ENCODE data around the gene MAN2A1.

Gene MAN2A1

DNA sequence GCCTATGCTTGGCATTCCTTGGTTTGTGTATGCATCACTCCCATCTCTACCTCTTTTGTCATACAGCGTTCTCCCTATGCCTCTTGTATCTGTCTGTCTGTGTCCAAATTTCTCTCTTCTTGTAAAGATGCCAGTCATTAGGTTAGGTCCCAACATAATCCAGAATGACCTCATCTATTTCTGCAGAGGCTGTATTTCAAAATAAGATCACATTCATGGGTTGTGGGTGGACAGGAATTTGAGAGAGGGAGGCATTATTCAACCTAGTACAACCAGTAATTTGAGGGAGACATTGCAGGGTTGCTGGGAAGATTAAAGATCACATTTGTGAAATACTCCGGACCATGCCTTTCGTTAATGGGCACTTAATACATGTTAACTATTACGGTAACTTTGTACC, 155.0 kb downstream of the MAN2A1 start:
- Histone ChIP-seq H3K36me3 (ENCODE audit: low read depth) (peaks cover 71% of the 10 kb centered on the region), H3K4me1 (ENCODE audit: insufficient read depth, poor library complexity, severe bottlenecking) (no peaks in the 10 kb centered on the region), H3K27ac (ENCODE audit: poor library complexity, severe bottlenecking) (no peak overlapping the region), H3K4me3 (ENCODE audit: severe bottlenecking) (no peak overlapping the region), H3K27me3 (ENCODE audit: insufficient read depth, poor library complexity, severe bottlenecking) (no peaks in the 10 kb centered on the region), H3K9me3 (ENCODE audit: severe bottlenecking) (no peaks in the 10 kb centered on the region)
- ATAC-seq (ENCODE audit: low read depth) (no peak; the same call in 2 of the 3 replicates), DNase-seq (ENCODE audit: low spot score) (no peak)
- TF ChIP-seq CTCF (IDR thresholded peaks at IDR 0.05; ENCODE audit: poor library complexity, severe bottlenecking) = no peak

DNA sequence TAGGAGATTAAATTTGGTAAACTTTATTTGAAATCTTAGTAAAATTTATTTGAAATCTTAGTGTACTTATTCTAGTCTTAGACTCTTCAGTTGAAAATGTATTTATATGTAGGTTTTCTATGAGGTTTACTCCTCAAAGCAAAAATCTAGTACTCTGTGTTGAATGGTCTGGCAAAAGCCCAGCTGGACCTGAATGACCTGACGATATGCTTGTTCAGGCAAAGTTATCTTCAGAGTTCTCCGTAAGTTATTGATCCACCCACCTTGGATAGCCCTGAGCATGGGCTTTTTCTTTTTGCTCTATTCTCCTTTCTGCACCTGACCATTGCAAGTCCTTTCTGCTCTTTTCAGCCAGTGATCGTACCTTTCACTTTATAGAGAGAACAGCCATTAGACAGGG, 158.4 kb downstream of the MAN2A1 start:
- Histone ChIP-seq H3K4me1 (ENCODE audit: insufficient read depth, poor library complexity, severe bottlenecking) (no peaks in the 10 kb centered on the region), H3K36me3 (ENCODE audit: low read depth) (peaks cover 63% of the 10 kb centered on the region), H3K27me3 (ENCODE audit: insufficient read depth, poor library complexity, severe bottlenecking) (no peaks in the 10 kb centered on the region), H3K4me3 (ENCODE audit: severe bottlenecking) (no peak overlapping the region), H3K27ac (ENCODE audit: poor library complexity, severe bottlenecking) (no peak overlapping the region), H3K9me3 (ENCODE audit: severe bottlenecking) (no peaks in the 10 kb centered on the region)
- ATAC-seq (ENCODE audit: low read depth) (no peak), DNase-seq (ENCODE audit: low spot score) (no peak)
- no peak for TF ChIP-seq CTCF (IDR thresholded peaks at IDR 0.05; ENCODE audit: poor library complexity, severe bottlenecking)

- Histone ChIP-seq H3K4me1 (ENCODE audit: insufficient read depth, poor library complexity, severe bottlenecking) (no peaks in the 10 kb centered on the region), H3K27me3 (ENCODE audit: insufficient read depth, poor library complexity, severe bottlenecking) (no peaks in the 10 kb centered on the region), H3K27ac (ENCODE audit: poor library complexity, severe bottlenecking) (no peak overlapping the region), H3K9me3 (ENCODE audit: severe bottlenecking) (no peaks in the 10 kb centered on the region), H3K4me3 (ENCODE audit: severe bottlenecking) (no peak overlapping the region), H3K36me3 (ENCODE audit: low read depth) (peaks cover 67% of the 10 kb centered on the region)
- ATAC-seq (ENCODE audit: low read depth) (no peak), DNase-seq (ENCODE audit: low spot score) (no peak)
- no peak for TF ChIP-seq CTCF (IDR thresholded peaks at IDR 0.05; ENCODE audit: poor library complexity, severe bottlenecking)
Measured at GRCh38 chr5:109849478-109850088, 159.9 kb downstream of the MAN2A1 start.

DNA sequence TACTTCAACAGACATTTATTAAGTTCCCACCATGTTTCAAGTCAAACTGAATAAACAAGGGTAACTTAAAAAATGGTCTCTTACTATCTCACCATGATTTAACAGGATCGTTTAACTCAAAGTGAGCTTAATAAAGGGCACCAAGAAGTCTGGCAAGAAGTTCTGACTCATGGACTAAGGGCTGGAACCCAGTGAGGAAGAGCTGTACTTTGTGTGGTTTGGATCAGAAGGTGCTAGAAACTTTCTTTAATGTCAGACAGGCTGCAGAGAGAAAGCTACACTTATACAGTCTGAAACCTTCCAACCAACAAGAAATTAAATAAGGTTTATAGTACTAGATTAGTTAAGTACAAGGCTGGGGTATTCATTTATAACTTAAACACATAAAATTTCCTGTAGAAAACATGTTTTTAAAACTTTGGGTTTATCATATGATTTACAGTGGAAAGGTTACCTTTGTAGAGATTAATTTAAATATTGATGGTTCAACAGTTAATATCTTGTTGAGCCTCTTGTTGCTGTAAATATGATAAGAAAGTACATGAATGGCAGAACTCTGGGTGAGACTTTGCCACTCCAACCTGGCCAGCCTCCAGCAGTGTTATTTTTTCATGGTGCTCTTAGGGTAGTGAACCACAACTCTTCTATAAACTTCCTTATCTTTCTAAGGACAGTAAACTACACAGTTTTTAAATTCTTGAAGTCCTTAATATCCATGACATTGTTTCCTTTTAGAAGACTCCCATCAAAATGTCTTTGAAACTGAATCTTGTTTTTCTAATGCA, 162.8 kb downstream of the MAN2A1 start:
- H3K4me3 ChIP-seq (ENCODE audit: severe bottlenecking) = no peak overlapping the region
- ATAC-seq (ENCODE audit: low read depth) = no peak
- TF ChIP-seq CTCF (IDR thresholded peaks at IDR 0.05; ENCODE audit: poor library complexity, severe bottlenecking) = no peak
- DNase-seq (ENCODE audit: low spot score) = no peak
- no peaks in the 10 kb centered on the region for H3K9me3 ChIP-seq (ENCODE audit: severe bottlenecking)
- H3K27ac ChIP-seq (ENCODE audit: poor library complexity, severe bottlenecking) = no peak overlapping the region
- no peaks in the 10 kb centered on the region for H3K4me1 ChIP-seq (ENCODE audit: insufficient read depth, poor library complexity, severe bottlenecking)
- H3K36me3 ChIP-seq (ENCODE audit: low read depth) = peaks cover 69% of the 10 kb centered on the region
- no peaks in the 10 kb centered on the region for H3K27me3 ChIP-seq (ENCODE audit: insufficient read depth, poor library complexity, severe bottlenecking)

DNA sequence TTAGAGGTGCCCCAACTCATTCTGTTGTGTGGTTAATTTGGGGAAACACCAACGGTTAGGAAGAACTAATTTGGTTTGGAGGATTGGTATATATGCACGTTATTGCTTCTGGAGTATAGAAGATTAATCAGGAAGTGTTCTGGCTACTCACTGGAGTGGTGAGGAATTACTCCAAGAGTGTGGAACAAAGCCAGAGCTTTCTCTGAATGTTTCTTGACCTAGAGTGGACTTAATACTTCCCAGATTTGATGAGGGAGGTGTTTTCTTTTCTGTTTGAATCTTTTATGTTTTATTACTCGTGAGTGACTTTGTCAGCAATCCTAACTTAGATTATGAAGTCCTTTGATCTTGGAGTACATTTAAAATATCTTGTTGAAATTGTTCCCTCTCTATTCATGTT, 163.7 kb downstream of the MAN2A1 start:
- no peak for TF ChIP-seq CTCF (IDR thresholded peaks at IDR 0.05; ENCODE audit: poor library complexity, severe bottlenecking)
- no peak overlapping the region for H3K4me3 ChIP-seq (ENCODE audit: severe bottlenecking)
- H3K9me3 ChIP-seq (ENCODE audit: severe bottlenecking) = no peaks in the 10 kb centered on the region
- DNase-seq (ENCODE audit: low spot score) = no peak
- H3K36me3 ChIP-seq (ENCODE audit: low read depth) = peaks cover 68% of the 10 kb centered on the region
- no peaks in the 10 kb centered on the region for H3K4me1 ChIP-seq (ENCODE audit: insufficient read depth, poor library complexity, severe bottlenecking)
- H3K27me3 ChIP-seq (ENCODE audit: insufficient read depth, poor library complexity, severe bottlenecking) = no peaks in the 10 kb centered on the region
- H3K27ac ChIP-seq (ENCODE audit: poor library complexity, severe bottlenecking) = no peak overlapping the region
- no peak for ATAC-seq (ENCODE audit: low read depth)

Measured in RWPE2 (cell line).